HepG2 (cell line): ENCODE measurements around the gene SARNP. TPM values are rescaled to one million over a fixed set of nuclear protein-coding genes. Genes with fewer than 3 reads are reported as not detected.

ENCODE experiments used
- ATAC-seq: fragments of 200-7000 bp; cut with Tn5 transposase; 3 replicates; pipeline ENCODE4 v1.9.1; 2020; ENCODE audit warnings: mild to moderate bottlenecking, moderate library complexity
- BruUV-seq: library from RNA; stranded (reverse); fragments of 400-500 nt; replicated peaks from 2 replicates; lab custom pipeline; 2021; lab: Mats Ljungman, UMichigan
- CTCF ChIA-PET: fragments of 300-600 bp; formaldehyde crosslinking; extraction: SDS; loops from one replicate; lab custom pipeline; 2021; ENCODE audit warnings: low total read pairs, inconsistent platforms, low intra/inter-chr PET ratio; lab: Yijun Ruan, JAX
- POLR2A ChIA-PET: fragments of 350-600 bp; sonication (Branson Sonifier 250); formaldehyde crosslinking; loops from one replicate; lab custom pipeline; 2020; ENCODE audit warnings: antibody characterized with exemption, inconsistent platforms; lab: Yijun Ruan, JAX
- DNase-seq: peaks from one replicate; pipeline ENCODE4 v3.0.0-alpha.2; 2015; ENCODE audit warnings: low spot score
- FAIRE-seq: peaks from 3 replicates; lab custom pipeline; 2011; peaks lifted over from hg19 to GRCh38; lab: Jason Lieb, UNC
- H2AFZ ChIP-seq: one replicate; pipeline ENCODE4 v1.6.1; 2011; ENCODE audit warnings: low read length, inconsistent platforms
- H3K27ac ChIP-seq: fragments of 300-600 bp; 3 replicates; pipeline ENCODE4 v1.8.0; 2011; ENCODE audit warnings: mixed run types, mild to moderate bottlenecking, mixed read lengths, low read length, inconsistent platforms; ENCODE audit not compliant: insufficient read depth; ENCODE audit errors: extremely low read length
- H3K27me3 ChIP-seq, 2 experiments: fragments of 200-600 bp in 1 of 2; 2 replicates in 1 of 2; 3 replicates in 1 of 2; pipeline versions ENCODE4 v1.6.0 to v1.8.0; 2011; ENCODE audit warnings: low read length in 2 of 2, mild to moderate bottlenecking in 2 of 2, moderate library complexity in 2 of 2, inconsistent platforms in 1 of 2; ENCODE audit not compliant: insufficient read depth in 2 of 2, control insufficient read depth in 1 of 2
- H3K36me3 ChIP-seq, 2 experiments: fragments of 200-600 bp in 1 of 2; replicated peaks in 1 of 2; 2 replicates in 1 of 2; 3 replicates in 1 of 2; pipeline versions ENCODE4 v1.5.1 to v1.8.0; 2011; ENCODE audit warnings: low read length in 2 of 2, inconsistent platforms in 1 of 2; ENCODE audit not compliant: insufficient read depth in 2 of 2, control insufficient read depth in 1 of 2
- H3K4me1 ChIP-seq: 2 replicates; pipeline ENCODE4 v1.5.1; 2012; ENCODE audit warnings: low read length, inconsistent platforms; ENCODE audit not compliant: insufficient read depth
- H3K4me2 ChIP-seq: 2 replicates; pipeline ENCODE4 v1.6.0; 2011; ENCODE audit warnings: low read depth, low read length, inconsistent platforms
- H3K4me3 ChIP-seq, 3 experiments: fragments of 200-600 bp in 1 of 3; sonication (generic), shearing (Covaris generic) in 1 of 3; replicated peaks in 1 of 3; 2 replicates each; pipeline ENCODE4 v1.5.1; 2011 to 2016; ENCODE audit warnings: low read length in 3 of 3, inconsistent platforms in 2 of 3, low read depth in 2 of 3, mild to moderate bottlenecking in 2 of 3, control low read depth in 1 of 3, mixed read lengths in 1 of 3; ENCODE audit not compliant: insufficient read depth in 1 of 3
- H3K79me2 ChIP-seq: one replicate; pipeline ENCODE4 v1.6.1; 2011; ENCODE audit warnings: low read length, inconsistent platforms; ENCODE audit not compliant: insufficient read depth
- H3K9ac ChIP-seq: 2 replicates; pipeline ENCODE4 v1.6.0; 2011; ENCODE audit warnings: mild to moderate bottlenecking, low read depth, low read length, inconsistent platforms; ENCODE audit not compliant: insufficient read depth
- H3K9me3 ChIP-seq: 2 replicates; pipeline ENCODE4 v1.5.1; 2012; ENCODE audit warnings: mild to moderate bottlenecking, low read length
- H4K20me1 ChIP-seq: 2 replicates; pipeline ENCODE4 v1.6.0; 2011; ENCODE audit warnings: inconsistent platforms, mild to moderate bottlenecking, low read length, moderate library complexity; ENCODE audit not compliant: insufficient read depth
- MTA1 ChIP-seq: sonication (generic); formaldehyde crosslinking; IDR thresholded peaks from 2 replicates; pipeline ENCODE4 v1.4.0; 2020; ENCODE audit warnings: missing genetic modification reagents, mild to moderate bottlenecking, borderline replicate concordance
- ZFP91 ChIP-seq: sonication (generic); formaldehyde crosslinking; IDR thresholded peaks from 2 replicates; pipeline ENCODE4 v1.9.0; 2022; ENCODE audit warnings: missing genetic modification reagents, mild to moderate bottlenecking, borderline replicate concordance
- ZNF431 ChIP-seq: sonication (generic); formaldehyde crosslinking; IDR thresholded peaks from 2 replicates; pipeline ENCODE4 v1.9.0; 2022; ENCODE audit warnings: missing genetic modification reagents, low read depth, mild to moderate bottlenecking, borderline replicate concordance
- ZNF792 ChIP-seq: IDR thresholded peaks from 2 replicates; pipeline ENCODE4 v1.6.1; 2016
- ZNF891 ChIP-seq: sonication (generic); formaldehyde crosslinking; IDR thresholded peaks from 2 replicates; pipeline ENCODE4 v1.5.0; 2020; ENCODE audit warnings: mild to moderate bottlenecking, missing genetic modification reagents
- ZSCAN21 ChIP-seq: sonication (generic); formaldehyde crosslinking; IDR thresholded peaks from 2 replicates; pipeline ENCODE4 v1.8.0; 2022; ENCODE audit warnings: mild to moderate bottlenecking, missing genetic modification reagents, moderate library complexity, borderline replicate concordance
- WGBS: methylation state at CpG from one replicate; pipeline ENCODE4 v1.1.6; 2017; ENCODE audit warnings: low lambda C conversion rate; 5-methylcytosine and 5-hydroxymethylcytosine counted together
- in situ Hi-C: cut with HindIII; loops from 2 replicates; pipeline ENCODE4 v1.10.0; 2017; ENCODE audit warnings: low pct_unique_long_range_greater_than_20kb; ENCODE audit not compliant: extremely low pct_ligation_motif_present
- intact Hi-C: fragments of 100-400 bp; cut with micrococcal nuclease; formaldehyde crosslinking; loops from one replicate; pipeline ENCODE4 v1.10.0; 2022; ENCODE audit not compliant: unreplicated experiment
- polyA plus RNA-seq, 8 experiments: library from polyadenylated mRNA; depleted of rRNA in 3 of 8; stranded (reverse) in 7 of 8; unstranded in 1 of 8; fragments of >200 nt; fragmentation: Illumina TruSeq in 4 of 8; extraction: Trizol in 4 of 8; gene quantifications; 2 replicates each; pipeline versions ENCODE4 v1.2.1 to v1.2.3, GENCODE V29; 2011 to 2016; ENCODE audit warnings: low read depth in 4 of 8, missing spikeins in 1 of 8, mixed read lengths in 1 of 8; ENCODE audit not compliant: insufficient read depth in 1 of 8
- total RNA-seq, 5 experiments: library from RNA; depleted of rRNA; stranded (reverse); fragments of >200 nt; fragmentation: Illumina TruSeq; extraction: Trizol; gene quantifications; 2 replicates each; pipeline ENCODE4 v1.2.3, GENCODE V29; 2016; ENCODE audit warnings: low read depth in 1 of 5

The SARNP gene
- total and polyA plus RNA-seq, 2 of the 13 experiments (the other 11 are each of a cell fraction or from before 2014, with no cell fraction given) = 59.0 to 95.4 TPM

GRCh38 chr12:55755246-55755645 lies 62.3 kb downstream of the SARNP start:
- intact Hi-C loops = no loop called here
- Histone ChIP-seq H3K4me2 (no peak overlapping the region), H3K9ac (no peak overlapping the region), H3K27ac (no peak overlapping the region), H3K4me1 (no peaks in the 10 kb centered on the region), H3K9me3 (no peaks in the 10 kb centered on the region), H3K27me3 (no peaks in the 10 kb centered on the region), H2AFZ (no peak overlapping the region), H3K36me3 (peaks cover 24 to 80% of the 10 kb centered on the region in 2 experiments), H3K4me3 (no peak overlapping the region), H4K20me1 (no peaks in the 10 kb centered on the region), H3K79me2 (no peaks in the 10 kb centered on the region)
- no TSS peak for BruUV-seq
- ATAC-seq (no peak), DNase-seq (no peak), FAIRE-seq (no peak)
- POLR2A ChIA-PET = no interaction called here
- no peak for TF ChIP-seq ZNF792 (CRISPR knock-in tag)
- no peak for TF ChIP-seq ZNF891 (CRISPR knock-in tag)
- no peak for TF ChIP-seq ZSCAN21 (CRISPR knock-in tag)
- no peak for TF ChIP-seq MTA1 (CRISPR knock-in tag)
- no peak for TF ChIP-seq ZFP91 (CRISPR knock-in tag)
- no peak for TF ChIP-seq ZNF431 (CRISPR knock-in tag)
- in situ Hi-C loops = no loop called here
- CTCF ChIA-PET = no interaction called here
- 88% methylated on average over 2 of the region's 2 CpGs for WGBS
